Panc1 (cell line): Measurements from ENCODE around the gene OSBPL5. TPM values are rescaled to one million over a fixed set of nuclear protein-coding genes. Genes with fewer than 3 reads are reported as not detected.

Source experiments
- ATAC-seq: fragments of 200-7000 bp; cut with Tn5 transposase; 2 replicates; pipeline ENCODE4 v1.9.1; 2020; ENCODE audit warnings: mild to moderate bottlenecking, moderate library complexity
- BruUV-seq: library from RNA; stranded (reverse); fragments of 400-500 nt; replicated peaks from 2 replicates; lab custom pipeline; 2021; lab: Mats Ljungman, UMichigan
- CTCF ChIA-PET: fragments of 300-600 bp; sonication (Branson Sonifier 250); formaldehyde crosslinking; loops from one replicate; lab custom pipeline; 2022; ENCODE audit warnings: antibody characterized with exemption; lab: Charles Lee
- POLR2A ChIA-PET: fragments of 300-600 bp; sonication (Branson Sonifier 250); formaldehyde crosslinking; loops from one replicate; lab custom pipeline; 2022; ENCODE audit warnings: antibody characterized with exemption; lab: Charles Lee
- DNase-seq: peaks from one replicate; pipeline ENCODE4 v3.0.0-alpha.2; 2010; ENCODE audit warnings: low read depth, low spot score
- H3K27ac ChIP-seq: 2 replicates; pipeline ENCODE4 v1.5.1; 2011; ENCODE audit warnings: mild to moderate bottlenecking, low read length, inconsistent platforms
- H3K27me3 ChIP-seq: fragments of 200-500 bp; sonication (Bioruptor generic); 2 replicates; pipeline ENCODE4 v1.6.0; 2014; ENCODE audit warnings: low read length, inconsistent platforms; ENCODE audit not compliant: control insufficient read depth, insufficient read depth
- H3K36me3 ChIP-seq: fragments of 200-500 bp; sonication (Bioruptor generic); 2 replicates; pipeline ENCODE4 v1.5.1; 2014; ENCODE audit warnings: inconsistent platforms, mild to moderate bottlenecking, low read length, moderate library complexity; ENCODE audit not compliant: control insufficient read depth, insufficient read depth
- H3K4me1 ChIP-seq: 2 replicates; pipeline ENCODE4 v1.5.1; 2011; ENCODE audit warnings: inconsistent platforms, mild to moderate bottlenecking, low read length, moderate library complexity; ENCODE audit not compliant: control insufficient read depth, insufficient read depth
- H3K4me3 ChIP-seq, 2 experiments: 2 replicates each; pipeline ENCODE4 v1.5.1; 2011 to 2012; ENCODE audit warnings: low read depth in 2 of 2, low read length in 2 of 2, mild to moderate bottlenecking in 2 of 2, inconsistent platforms in 1 of 2, moderate library complexity in 1 of 2
- H3K9me3 ChIP-seq: fragments of 200-500 bp; sonication (Bioruptor generic); 2 replicates; pipeline ENCODE4 v1.5.1; 2014; ENCODE audit warnings: low read depth, mild to moderate bottlenecking, inconsistent platforms, low read length, moderate library complexity; ENCODE audit not compliant: control insufficient read depth, insufficient read depth
- CTCF ChIP-seq: fragments of 450-650 bp; IDR thresholded peaks from 2 replicates; pipeline ENCODE4 v1.5.1; 2017; ENCODE audit warnings: mild to moderate bottlenecking
- POLR2AphosphoS5 ChIP-seq: IDR thresholded peaks from 2 replicates; pipeline ENCODE4 v1.6.1; 2012; ENCODE audit warnings: mild to moderate bottlenecking, low read depth, low read length, moderate library complexity
- REST ChIP-seq, 2 experiments: IDR thresholded peaks; 2 replicates each; pipeline ENCODE4 v1.6.1; 2011 to 2012; ENCODE audit warnings: low read depth in 2 of 2, control low read depth in 1 of 2, low read length in 1 of 2, mild to moderate bottlenecking in 1 of 2, moderate library complexity in 1 of 2; ENCODE audit not compliant: insufficient read depth in 1 of 2
- SIN3A ChIP-seq: IDR thresholded peaks from 2 replicates; pipeline ENCODE4 v1.6.1; 2012; ENCODE audit warnings: low read depth, mild to moderate bottlenecking, low read length, moderate library complexity, borderline replicate concordance; ENCODE audit not compliant: insufficient read depth
- TCF7L2 ChIP-seq: IDR thresholded peaks from 2 replicates; pipeline ENCODE4 v1.6.1; 2011; ENCODE audit warnings: mild to moderate bottlenecking, low read depth, low read length, inconsistent platforms
- in situ Hi-C: cut with HindIII; loops from 2 replicates; pipeline ENCODE4 v1.10.0; 2016; ENCODE audit warnings: low sequenced_read_pairs, low pct_unique_long_range_greater_than_20kb
- intact Hi-C: fragments of 100-400 bp; cut with micrococcal nuclease; formaldehyde crosslinking; loops from one replicate; pipeline ENCODE4 v1.10.0; 2022; ENCODE audit not compliant: unreplicated experiment
- total RNA-seq: library from RNA; stranded (reverse); gene quantifications from one replicate; pipeline ENCODE4 v1.2.1, GENCODE V29; 2021; ENCODE audit not compliant: unreplicated experiment

OSBPL5 gene
- total RNA-seq, 1 experiment from 2014 or later, result 20.2 TPM

- Histone ChIP-seq H3K9me3 (peaks cover 14% of the 10 kb centered on the region; the same call in 1 of the 2 replicates), H3K4me3 (no peak overlapping the region), H3K27ac (no peak overlapping the region), H3K36me3 (no peaks in the 10 kb centered on the region), H3K4me1 (no peaks in the 10 kb centered on the region), H3K27me3 (peaks cover 4% of the 10 kb centered on the region; the same call in 1 of the 2 replicates)
- intact Hi-C loops (no loop called here), in situ Hi-C loops (no loop called here)
- TF ChIP-seq CTCF (no peak), POLR2AphosphoS5 (no peak)
- BruUV-seq, result no TSS peak
- CTCF ChIA-PET, result no interaction called here
- POLR2A ChIA-PET, result no interaction called here
- ATAC-seq (no peak), DNase-seq (no peak)
Observed at GRCh38 chr11:3180869-3181268, 15.8 kb upstream of the OSBPL5 start.

- no peak for ATAC-seq
- H3K9me3 ChIP-seq, result peaks cover 14% of the 10 kb centered on the region; the same call in 1 of the 2 replicates
- CTCF ChIA-PET, result no interaction called here
Observed at GRCh38 chr11:3178349-3178748, 13.2 kb upstream of the OSBPL5 start.

GRCh38 chr11:3177931-3178330 lies 12.8 kb upstream of the OSBPL5 start:
- no TSS peak for BruUV-seq
- Histone ChIP-seq H3K27ac (no peak overlapping the region), H3K4me1 (no peaks in the 10 kb centered on the region), H3K4me3 (no peak overlapping the region), H3K36me3 (no peaks in the 10 kb centered on the region), H3K27me3 (peaks cover 4% of the 10 kb centered on the region; the same call in 1 of the 2 replicates), H3K9me3 (peaks cover 14% of the 10 kb centered on the region; the same call in 1 of the 2 replicates)
- TF ChIP-seq TCF7L2, result no peak
- no peak for TF ChIP-seq SIN3A
- in situ Hi-C loops (no loop called here), intact Hi-C loops (no loop called here)
- no peak for ATAC-seq
- DNase-seq, result no peak
- CTCF ChIA-PET, result no interaction called here
- POLR2A ChIA-PET, result no interaction called here

More at GRCh38 chr11:3178349-3178748, 13.2 kb upstream of the OSBPL5 start:
- no peak for TF ChIP-seq POLR2AphosphoS5
- Histone ChIP-seq H3K4me3 (no peak overlapping the region), H3K36me3 (no peaks in the 10 kb centered on the region), H3K27me3 (peaks cover 4% of the 10 kb centered on the region; the same call in 1 of the 2 replicates), H3K4me1 (no peaks in the 10 kb centered on the region), H3K27ac (no peak overlapping the region)
- intact Hi-C loops, result no loop called here
- BruUV-seq, result no TSS peak
- DNase-seq, result no peak
- in situ Hi-C loops, result no loop called here
- POLR2A ChIA-PET, result no interaction called here

- Histone ChIP-seq H3K4me3 (no peak overlapping the region), H3K4me1 (no peaks in the 10 kb centered on the region), H3K9me3 (peaks cover 14% of the 10 kb centered on the region; the same call in 1 of the 2 replicates), H3K27me3 (peaks cover 4% of the 10 kb centered on the region; the same call in 1 of the 2 replicates), H3K36me3 (no peaks in the 10 kb centered on the region), H3K27ac (no peak overlapping the region)
- ChIA-PET POLR2A (no interaction called here), CTCF (no interaction called here)
- intact Hi-C loops (no loop called here), in situ Hi-C loops (no loop called here)
- no TSS peak for BruUV-seq
- TF ChIP-seq CTCF (no peak), POLR2AphosphoS5 (no peak), REST (IDR thresholded peaks at IDR 0.05; ENCODE audit: insufficient read depth in 1 of 2, low read depth in 2 of 2, low read length in 1 of 2) (no peak), SIN3A (no peak), TCF7L2 (no peak)
- no peak for ATAC-seq
- no peak for DNase-seq
Observed at GRCh38 chr11:3176487-3176886, 11.4 kb upstream of the OSBPL5 start.
